ENCODE data around the gene ZBTB20. TPM values are rescaled to one million over a fixed set of nuclear protein-coding genes. Genes with fewer than 3 reads are reported as not detected.

Gene ZBTB20
- total and polyA plus RNA-seq, 7 donors: 0.40 to 74.9 (median 41.7) TPM

GRCh38 chr3:114718071-114718897 lies 428.8 kb downstream of the ZBTB20 start:
- Histone ChIP-seq H3K4me1 (peaks cover 45% of the 10 kb centered on the region), H3K36me3 (ENCODE audit: insufficient read depth in 1 of 2, low read depth in 1 of 2) (no peaks in the 10 kb centered on the region)
- WGBS, 3 donors: 46 to 81% (median 48%) methylated on average over 7 of the region's 7 CpGs

GRCh38 chr3:114716916-114717315 lies 430.2 kb downstream of the ZBTB20 start:
- ATAC-seq (no peak), DNase-seq (no peak)
- Histone ChIP-seq H3K36me3 (ENCODE audit: insufficient read depth in 1 of 2, low read depth in 1 of 2) (no peaks in the 10 kb centered on the region), H3K9me3 (no peaks in the 10 kb centered on the region), H3K27me3 (ENCODE audit: insufficient read depth in 3 of 3, low read length in 2 of 3) (no peaks in the 10 kb centered on the region), H3K4me1 (peaks cover 45% of the 10 kb centered on the region), H3K27ac (peak overlapping the region; percentile 50), H3K4me3 (peak overlapping the region; percentile 13)
- intact Hi-C loops (cut with DNase I): no loop called here
- TF ChIP-seq CTCF (IDR thresholded peaks at IDR 0.05): no peak

More at GRCh38 chr3:114718071-114718897, 428.8 kb downstream of the ZBTB20 start:
- H3K4me3 ChIP-seq: peak overlapping the region; percentile 13
- no peaks in the 10 kb centered on the region for H3K27me3 ChIP-seq (ENCODE audit: insufficient read depth in 3 of 3, low read length in 2 of 3)
- ATAC-seq (peak in 2 of 4 donors; percentile 38 to 41), DNase-seq (no peak)
- intact Hi-C loops (cut with DNase I): no loop called here
- H3K27ac ChIP-seq: peak overlapping the region; percentile 48
- no peaks in the 10 kb centered on the region for H3K9me3 ChIP-seq
- TF ChIP-seq CTCF (IDR thresholded peaks at IDR 0.05): no peak

GRCh38 chr3:114716126-114716525 lies 431.0 kb downstream of the ZBTB20 start:
- no peak for TF ChIP-seq CTCF (IDR thresholded peaks at IDR 0.05)
- ATAC-seq: no peak
- 51 to 64% (median 58%) methylated on average over 5 of the region's 5 CpGs for WGBS, 3 donors
- Histone ChIP-seq H3K27ac (peak overlapping the region; percentile 50), H3K36me3 (ENCODE audit: insufficient read depth in 1 of 2, low read depth in 1 of 2) (no peaks in the 10 kb centered on the region), H3K9me3 (no peaks in the 10 kb centered on the region), H3K4me3 (no peak overlapping the region), H3K27me3 (ENCODE audit: insufficient read depth in 3 of 3, low read length in 2 of 3) (no peaks in the 10 kb centered on the region), H3K4me1 (peaks cover 43% of the 10 kb centered on the region)
- no peak for DNase-seq
- intact Hi-C loops (cut with DNase I): no loop called here

GRCh38 chr3:114714957-114715460 lies 432.1 kb downstream of the ZBTB20 start:
- Histone ChIP-seq H3K27ac (peak overlapping the region; percentile 53), H3K4me3 (no peak overlapping the region), H3K4me1 (peaks cover 52% of the 10 kb centered on the region), H3K36me3 (ENCODE audit: insufficient read depth in 1 of 2, low read depth in 1 of 2) (no peaks in the 10 kb centered on the region), H3K27me3 (ENCODE audit: insufficient read depth in 3 of 3, low read length in 2 of 3) (no peaks in the 10 kb centered on the region), H3K9me3 (no peaks in the 10 kb centered on the region)
- TF ChIP-seq CTCF (IDR thresholded peaks at IDR 0.05): no peak
- ATAC-seq: no peak
- intact Hi-C loops (cut with DNase I): no loop called here
- DNase-seq: no peak
- 85 to 89% (median 87%) methylated on average over 7 of the region's 7 CpGs for WGBS, 3 donors

Data from psoas muscle (tissue), 8 donors.